ENCODE data around the gene NEDD4L.

DNA sequence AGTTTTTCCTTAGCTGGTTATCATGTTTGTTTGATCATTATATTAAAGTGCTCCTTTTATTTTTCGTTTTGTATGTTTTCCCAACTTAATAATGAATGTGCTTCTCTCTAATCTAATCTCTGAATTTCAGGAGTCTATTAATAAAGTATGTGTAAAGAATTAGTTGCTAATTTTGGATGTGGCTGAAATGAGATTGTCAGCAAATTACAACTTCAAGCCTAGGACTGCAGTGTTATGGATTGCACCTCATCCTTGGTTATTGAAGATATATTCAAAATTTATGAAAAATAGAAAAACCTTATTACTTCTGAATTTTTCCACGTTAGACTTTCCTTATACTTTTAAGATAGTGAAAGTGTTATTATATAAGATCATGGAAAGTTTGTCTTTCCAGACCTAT is 227.7 kb downstream of the NEDD4L start:
- TF ChIP-seq POLR2AphosphoS5 (IDR thresholded peaks at IDR 0.05) (no peak), POLR2A (IDR thresholded peaks at IDR 0.05) (no peak)
- TF ChIP-seq, protein P1, sequence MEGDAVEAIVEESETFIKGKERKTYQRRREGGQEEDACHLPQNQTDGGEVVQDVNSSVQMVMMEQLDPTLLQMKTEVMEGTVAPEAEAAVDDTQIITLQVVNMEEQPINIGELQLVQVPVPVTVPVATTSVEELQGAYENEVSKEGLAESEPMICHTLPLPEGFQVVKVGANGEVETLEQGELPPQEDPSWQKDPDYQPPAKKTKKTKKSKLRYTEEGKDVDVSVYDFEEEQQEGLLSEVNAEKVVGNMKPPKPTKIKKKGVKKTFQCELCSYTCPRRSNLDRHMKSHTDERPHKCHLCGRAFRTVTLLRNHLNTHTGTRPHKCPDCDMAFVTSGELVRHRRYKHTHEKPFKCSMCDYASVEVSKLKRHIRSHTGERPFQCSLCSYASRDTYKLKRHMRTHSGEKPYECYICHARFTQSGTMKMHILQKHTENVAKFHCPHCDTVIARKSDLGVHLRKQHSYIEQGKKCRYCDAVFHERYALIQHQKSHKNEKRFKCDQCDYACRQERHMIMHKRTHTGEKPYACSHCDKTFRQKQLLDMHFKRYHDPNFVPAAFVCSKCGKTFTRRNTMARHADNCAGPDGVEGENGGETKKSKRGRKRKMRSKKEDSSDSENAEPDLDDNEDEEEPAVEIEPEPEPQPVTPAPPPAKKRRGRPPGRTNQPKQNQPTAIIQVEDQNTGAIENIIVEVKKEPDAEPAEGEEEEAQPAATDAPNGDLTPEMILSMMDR (IDR thresholded peaks at IDR 0.05) = no peak

Data from sigmoid colon (tissue), 4 donors.